ENCODE data around the gene SDCCAG8.
"Not testable (repeated sequence)": the region's sequence is repeated elsewhere in the genome, so short reads cannot be mapped to it uniquely, and the experiment has no call there.

DNA sequence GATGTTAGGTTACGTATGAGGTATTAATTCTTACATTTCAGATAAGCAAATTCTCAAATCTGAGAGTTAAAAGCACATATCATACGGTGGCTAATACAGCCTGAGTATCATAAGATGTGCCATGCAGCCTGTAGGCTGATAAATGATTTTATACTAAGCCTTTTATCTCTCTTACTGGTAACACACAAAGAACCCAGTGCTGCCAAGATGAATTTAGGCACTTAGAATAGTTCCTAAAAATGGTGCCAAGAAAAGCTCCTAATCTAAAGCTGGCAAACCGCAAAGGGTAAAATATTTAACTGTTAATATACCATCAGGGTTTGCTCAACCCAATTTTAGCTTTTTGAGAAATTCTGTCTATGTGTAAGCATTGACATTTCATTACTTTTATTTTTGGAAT, 43.9 kb upstream of the SDCCAG8 start:
- TF ChIP-seq, protein P1, sequence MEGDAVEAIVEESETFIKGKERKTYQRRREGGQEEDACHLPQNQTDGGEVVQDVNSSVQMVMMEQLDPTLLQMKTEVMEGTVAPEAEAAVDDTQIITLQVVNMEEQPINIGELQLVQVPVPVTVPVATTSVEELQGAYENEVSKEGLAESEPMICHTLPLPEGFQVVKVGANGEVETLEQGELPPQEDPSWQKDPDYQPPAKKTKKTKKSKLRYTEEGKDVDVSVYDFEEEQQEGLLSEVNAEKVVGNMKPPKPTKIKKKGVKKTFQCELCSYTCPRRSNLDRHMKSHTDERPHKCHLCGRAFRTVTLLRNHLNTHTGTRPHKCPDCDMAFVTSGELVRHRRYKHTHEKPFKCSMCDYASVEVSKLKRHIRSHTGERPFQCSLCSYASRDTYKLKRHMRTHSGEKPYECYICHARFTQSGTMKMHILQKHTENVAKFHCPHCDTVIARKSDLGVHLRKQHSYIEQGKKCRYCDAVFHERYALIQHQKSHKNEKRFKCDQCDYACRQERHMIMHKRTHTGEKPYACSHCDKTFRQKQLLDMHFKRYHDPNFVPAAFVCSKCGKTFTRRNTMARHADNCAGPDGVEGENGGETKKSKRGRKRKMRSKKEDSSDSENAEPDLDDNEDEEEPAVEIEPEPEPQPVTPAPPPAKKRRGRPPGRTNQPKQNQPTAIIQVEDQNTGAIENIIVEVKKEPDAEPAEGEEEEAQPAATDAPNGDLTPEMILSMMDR (IDR thresholded peaks at IDR 0.05), result not testable (repeated sequence)
- TF ChIP-seq EP300, POLR2AphosphoS5 (IDR thresholded peaks at IDR 0.05): not testable (repeated sequence)

Measured in suprapubic skin (tissue), 4 donors.